Gastroesophageal sphincter (tissue), 3 donors: ENCODE measurements around the gene NAALADL2.

Experiments used
- EP300 ChIP-seq: sonication (generic); formaldehyde crosslinking; IDR thresholded peaks from one replicate; pipeline ENCODE4 v1.6.1; 2017; ENCODE audit warnings: antibody characterized with exemption, mild to moderate bottlenecking
- POLR2AphosphoS5 ChIP-seq: sonication (generic); formaldehyde crosslinking; IDR thresholded peaks from one replicate; pipeline ENCODE4 v1.6.1; 2017; ENCODE audit warnings: antibody characterized with exemption
- TF ChIP-seq, protein P1 (sequence below), 4 experiments: fragments of 200-600 bp in 2 of 4; fragments of 450-650 bp in 2 of 4; sonication (generic) in 1 of 4; IDR thresholded peaks; one replicate each; pipeline ENCODE4 v1.5.1; 2017 to 2019; ENCODE audit warnings: antibody characterized with exemption in 4 of 4, mild to moderate bottlenecking in 2 of 4, moderate library complexity in 2 of 4

DNA sequence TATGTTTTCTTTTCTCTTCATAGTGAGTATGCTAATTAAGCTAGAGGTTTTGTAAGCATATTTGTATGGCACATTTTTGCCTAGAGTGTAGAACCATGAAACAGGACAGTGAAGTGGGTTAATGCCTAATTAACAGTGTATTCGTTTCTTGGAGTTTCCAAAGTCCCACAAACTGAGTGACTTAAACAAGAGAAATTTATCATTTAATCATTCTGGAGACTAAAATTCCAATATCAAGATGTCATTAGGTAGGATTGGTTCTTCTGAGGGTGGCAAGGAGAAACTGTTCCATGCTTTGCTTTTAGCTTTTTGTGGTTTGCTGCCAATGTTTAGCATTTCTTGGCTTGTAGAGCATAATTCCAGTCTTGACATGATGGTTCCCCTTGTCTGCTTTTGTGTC is 734.2 kb downstream of the NAALADL2 start:
- TF ChIP-seq, protein P1, sequence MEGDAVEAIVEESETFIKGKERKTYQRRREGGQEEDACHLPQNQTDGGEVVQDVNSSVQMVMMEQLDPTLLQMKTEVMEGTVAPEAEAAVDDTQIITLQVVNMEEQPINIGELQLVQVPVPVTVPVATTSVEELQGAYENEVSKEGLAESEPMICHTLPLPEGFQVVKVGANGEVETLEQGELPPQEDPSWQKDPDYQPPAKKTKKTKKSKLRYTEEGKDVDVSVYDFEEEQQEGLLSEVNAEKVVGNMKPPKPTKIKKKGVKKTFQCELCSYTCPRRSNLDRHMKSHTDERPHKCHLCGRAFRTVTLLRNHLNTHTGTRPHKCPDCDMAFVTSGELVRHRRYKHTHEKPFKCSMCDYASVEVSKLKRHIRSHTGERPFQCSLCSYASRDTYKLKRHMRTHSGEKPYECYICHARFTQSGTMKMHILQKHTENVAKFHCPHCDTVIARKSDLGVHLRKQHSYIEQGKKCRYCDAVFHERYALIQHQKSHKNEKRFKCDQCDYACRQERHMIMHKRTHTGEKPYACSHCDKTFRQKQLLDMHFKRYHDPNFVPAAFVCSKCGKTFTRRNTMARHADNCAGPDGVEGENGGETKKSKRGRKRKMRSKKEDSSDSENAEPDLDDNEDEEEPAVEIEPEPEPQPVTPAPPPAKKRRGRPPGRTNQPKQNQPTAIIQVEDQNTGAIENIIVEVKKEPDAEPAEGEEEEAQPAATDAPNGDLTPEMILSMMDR (IDR thresholded peaks at IDR 0.05): no peak
- TF ChIP-seq POLR2AphosphoS5 (no peak), EP300 (no peak)
